Activated gamma-delta T cell treated with Interleukin-2 at 50 U/mL for 16 hours (primary cell): ENCODE measurements around the gene ZBTB20.

ENCODE experiments used
- DNase-seq: peaks from one replicate; pipeline ENCODE4 v3.0.0-alpha.2; 2020

The ZBTB20 gene

DNA sequence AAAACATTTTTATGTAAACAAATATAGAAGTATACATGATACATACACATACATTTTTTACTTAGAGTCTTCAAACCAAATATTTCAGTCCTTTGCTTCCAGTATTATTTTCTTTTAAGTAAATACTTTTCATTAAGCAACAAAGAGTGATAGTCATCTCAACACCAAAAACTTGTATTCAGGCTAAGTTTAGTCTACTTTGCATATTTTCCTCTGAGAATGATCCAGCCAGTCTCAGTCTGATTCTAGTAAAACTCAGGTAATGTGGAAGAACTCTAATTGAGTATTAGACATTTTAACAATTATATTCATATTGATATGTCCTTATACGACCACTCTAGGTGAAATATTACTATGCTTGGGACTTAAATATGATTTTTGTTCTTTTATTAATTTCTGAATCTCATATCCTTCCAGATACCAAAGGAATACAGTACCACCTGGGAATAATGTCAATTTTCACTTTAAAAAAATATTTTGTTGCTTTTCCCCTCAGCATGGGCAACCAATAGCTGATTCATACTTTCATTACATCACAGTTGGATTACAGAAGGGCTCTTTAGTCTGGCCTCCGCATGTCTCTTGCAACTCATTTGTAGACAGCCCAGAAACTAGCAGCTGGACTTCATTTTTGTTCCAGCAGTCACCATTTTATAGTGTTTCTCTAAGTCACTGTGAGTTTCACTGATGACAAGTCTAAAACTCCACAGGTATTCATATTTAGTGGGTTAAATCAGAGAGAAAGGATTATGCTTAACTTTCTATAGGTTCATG, 390.4 kb downstream of the ZBTB20 start:
- DNase-seq, result no peak

GRCh38 chr3:114746502-114746901, 400.6 kb downstream of the ZBTB20 start:
- no peak for DNase-seq

- DNase-seq, result no peak
Measured at GRCh38 chr3:114745322-114746240, 401.5 kb downstream of the ZBTB20 start.

- no peak for DNase-seq
Measured at GRCh38 chr3:114743746-114744485, 403.2 kb downstream of the ZBTB20 start.

DNA sequence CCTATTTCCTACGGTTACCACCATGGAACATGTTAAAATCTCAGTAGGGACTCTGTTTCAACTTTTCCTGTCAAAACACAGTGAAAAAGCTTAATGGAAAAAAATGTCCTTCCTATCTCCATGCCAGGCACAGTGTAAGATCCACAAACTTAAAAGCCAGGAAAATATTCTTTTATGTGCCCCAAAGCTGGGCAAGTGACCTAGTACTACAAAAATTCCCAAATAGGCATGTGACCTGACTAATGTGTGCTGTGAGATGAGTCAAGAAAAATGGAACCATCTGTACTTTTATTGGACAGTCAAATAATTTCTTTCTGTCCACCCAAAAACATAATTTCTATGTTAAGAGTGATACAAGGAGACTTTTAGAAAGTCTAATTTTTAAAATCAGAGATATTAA, 406.0 kb downstream of the ZBTB20 start:
- DNase-seq, result no peak

GRCh38 chr3:114739627-114740026, 407.5 kb downstream of the ZBTB20 start:
- no peak for DNase-seq

- DNase-seq, result no peak
Measured at GRCh38 chr3:114732353-114732752, 414.7 kb downstream of the ZBTB20 start.

GRCh38 chr3:114730397-114730796, 416.7 kb downstream of the ZBTB20 start:
- no peak for DNase-seq

DNA sequence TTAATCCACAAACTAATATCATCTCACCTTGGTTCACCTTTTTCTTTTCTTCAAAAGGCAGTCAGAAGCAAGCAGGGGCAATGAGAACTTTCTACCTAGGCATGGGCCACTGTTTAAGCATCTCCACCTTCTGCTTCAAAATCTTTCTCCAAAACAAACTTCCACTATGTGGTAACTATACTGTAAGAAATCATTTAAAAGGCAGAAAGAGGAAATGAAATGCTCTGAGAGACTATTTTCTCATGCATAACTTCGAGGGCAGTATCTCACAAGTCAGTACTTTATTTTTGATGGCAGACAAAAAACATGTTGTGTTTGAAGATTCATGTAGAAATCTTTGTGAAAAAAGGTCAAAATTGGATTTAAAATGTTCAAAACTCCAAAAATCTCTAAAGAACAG, 419.7 kb downstream of the ZBTB20 start:
- DNase-seq, result no peak

DNA sequence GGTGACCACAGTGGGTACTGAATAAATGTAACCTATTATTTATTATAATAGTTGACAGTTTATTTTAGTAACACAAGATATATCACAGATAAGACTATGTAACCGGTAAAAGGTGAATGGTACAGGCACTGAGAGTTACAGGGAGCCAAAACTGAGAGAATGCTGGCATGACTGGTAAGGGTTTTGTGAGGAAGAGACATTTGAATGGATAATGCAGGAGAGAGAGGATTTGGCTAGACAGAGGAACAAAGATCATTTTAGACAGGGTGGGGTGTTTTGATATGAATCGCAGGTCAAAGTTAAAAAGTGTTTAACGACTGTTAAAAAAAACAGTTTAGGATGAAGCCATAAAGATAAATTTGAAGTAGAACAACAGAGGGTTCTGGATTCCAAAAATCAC, 421.1 kb downstream of the ZBTB20 start:
- DNase-seq, result no peak

DNA sequence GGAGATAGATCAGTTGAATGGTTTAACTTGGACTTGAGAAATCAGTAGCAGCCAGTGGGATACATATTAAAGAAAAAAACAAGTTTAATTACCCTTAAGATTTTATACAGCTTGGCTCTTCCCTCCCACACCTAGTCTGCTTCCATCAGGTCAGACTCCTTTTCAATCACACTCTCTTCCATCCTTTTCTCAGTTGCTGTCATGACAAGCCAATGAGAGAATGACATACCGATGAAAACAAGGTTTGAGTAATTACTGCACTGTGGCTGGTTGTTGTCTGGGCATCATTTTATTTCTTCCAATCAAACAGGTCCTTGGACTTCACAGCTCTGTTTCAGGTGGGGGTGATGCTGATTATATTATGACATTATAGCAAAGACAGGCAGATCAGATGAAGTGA, 424.6 kb downstream of the ZBTB20 start:
- no peak for DNase-seq

DNA sequence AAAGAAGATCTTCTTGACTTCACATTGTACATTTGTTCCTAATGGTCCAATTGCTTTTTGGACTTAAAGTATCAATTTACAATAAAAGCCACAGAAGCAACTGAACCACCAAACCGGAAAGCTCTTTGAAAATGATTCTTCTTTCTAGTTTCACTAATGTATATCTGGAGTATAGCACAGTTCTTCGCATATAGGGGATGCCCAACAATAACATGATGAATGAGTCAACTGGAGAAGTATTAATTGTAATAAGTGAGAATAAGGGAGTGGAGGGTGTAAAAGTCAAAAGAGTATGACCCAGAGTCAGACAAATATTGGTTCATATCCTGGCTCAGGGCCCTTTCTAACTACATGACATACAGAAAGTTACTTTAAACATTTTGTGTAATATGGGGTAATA, 425.2 kb downstream of the ZBTB20 start:
- DNase-seq, result no peak

- DNase-seq, result no peak
Measured at GRCh38 chr3:114721209-114721608, 425.9 kb downstream of the ZBTB20 start.

DNA sequence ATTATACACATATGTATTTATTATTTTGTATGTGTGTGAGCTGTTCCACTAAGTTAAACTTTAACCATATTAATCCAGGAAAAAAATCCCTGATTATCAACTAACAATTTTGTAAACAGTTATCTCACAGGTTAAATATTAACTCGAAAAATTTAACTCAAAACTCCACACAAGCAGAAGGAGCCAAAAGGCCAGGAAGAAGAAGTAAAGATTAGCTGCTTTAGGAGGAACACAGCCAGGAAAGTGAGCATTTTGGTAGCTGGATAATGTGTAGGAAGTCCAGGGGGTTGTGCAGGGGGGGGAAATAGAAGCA, 428.2 kb downstream of the ZBTB20 start:
- DNase-seq, result no peak

DNA sequence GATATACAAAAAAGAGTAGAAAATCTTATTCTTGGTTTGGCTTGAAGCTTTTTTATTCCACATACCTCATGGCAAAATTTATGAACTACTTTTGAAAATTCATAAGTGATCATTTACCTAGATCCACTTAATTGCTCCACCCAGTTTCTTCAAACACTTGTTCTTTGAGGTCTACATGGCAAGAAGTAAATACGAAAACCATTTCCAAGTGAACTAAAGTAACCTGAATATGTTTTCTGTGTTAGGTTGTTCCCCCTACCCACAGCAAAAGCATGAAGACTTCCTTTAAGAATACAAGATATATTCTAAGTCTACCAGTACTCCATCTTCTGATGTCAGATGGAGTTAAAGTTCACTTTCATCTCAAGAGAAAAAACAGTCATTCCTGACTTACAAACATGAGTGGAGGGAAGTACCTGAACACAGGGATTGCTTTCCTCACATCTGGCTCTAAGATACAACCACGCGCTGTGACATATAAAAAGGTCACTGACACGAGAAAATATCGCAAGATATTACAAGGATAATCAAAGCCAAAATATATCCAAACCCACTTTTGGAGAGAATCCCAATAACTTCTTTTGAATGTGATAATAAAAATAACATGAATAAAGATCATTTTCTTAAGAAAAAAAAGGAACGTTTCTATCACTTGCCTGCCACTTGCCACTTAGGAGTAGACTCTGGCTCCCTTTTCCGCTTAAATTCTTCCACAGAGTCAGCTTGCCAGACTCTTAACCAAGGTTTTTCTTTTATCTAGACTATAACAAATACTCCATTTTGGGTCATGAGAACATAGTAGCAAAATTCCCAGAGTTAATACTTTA, 428.8 kb downstream of the ZBTB20 start:
- no peak for DNase-seq

- DNase-seq, result no peak
Measured at GRCh38 chr3:114716916-114717315, 430.2 kb downstream of the ZBTB20 start.

DNA sequence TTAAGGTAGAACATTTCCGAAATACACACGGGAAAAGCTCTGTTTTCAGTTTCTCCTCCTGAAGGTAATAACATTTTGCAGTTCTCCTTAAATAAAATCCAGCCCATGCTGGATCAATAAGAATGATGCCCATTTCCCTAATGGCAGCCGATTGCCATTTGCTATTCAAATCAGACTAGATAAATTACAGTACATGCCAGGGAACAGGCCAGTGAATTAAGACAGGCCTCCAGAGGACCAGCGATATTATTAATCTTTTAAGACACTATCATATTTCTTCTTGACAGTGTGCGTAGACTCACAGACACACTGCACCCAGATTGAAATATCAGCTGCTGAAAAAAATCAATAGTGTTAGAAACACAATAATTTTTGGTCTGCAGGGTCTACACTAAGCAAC, 431.0 kb downstream of the ZBTB20 start:
- DNase-seq, result no peak

DNA sequence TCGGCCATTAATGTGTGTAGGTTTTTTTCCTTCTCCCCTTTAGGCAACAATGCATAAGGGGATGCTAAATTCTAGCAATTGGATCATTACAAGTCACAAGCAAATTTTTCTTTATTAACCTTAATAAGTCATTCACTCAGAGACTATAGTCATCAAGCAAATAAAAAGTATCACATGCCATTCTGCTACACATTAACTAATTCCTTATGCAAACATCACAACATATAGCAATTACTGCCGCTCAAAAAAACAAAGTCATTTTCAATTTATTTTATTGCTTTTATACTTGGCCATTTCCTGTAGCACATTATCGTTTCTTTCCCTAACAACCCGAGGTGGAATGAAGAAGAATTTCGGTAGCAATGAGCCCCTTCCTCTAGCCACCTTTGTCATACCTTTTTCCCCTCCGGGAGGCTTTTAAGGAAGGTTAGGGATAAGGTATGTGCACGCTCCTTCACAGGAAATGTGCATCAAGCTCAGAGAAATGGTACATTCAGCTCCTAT, 432.1 kb downstream of the ZBTB20 start:
- no peak for DNase-seq

GRCh38 chr3:114714237-114714636, 432.9 kb downstream of the ZBTB20 start:
- DNase-seq, result no peak

- no peak for DNase-seq
Measured at GRCh38 chr3:114712728-114713492, 434.2 kb downstream of the ZBTB20 start.

DNA sequence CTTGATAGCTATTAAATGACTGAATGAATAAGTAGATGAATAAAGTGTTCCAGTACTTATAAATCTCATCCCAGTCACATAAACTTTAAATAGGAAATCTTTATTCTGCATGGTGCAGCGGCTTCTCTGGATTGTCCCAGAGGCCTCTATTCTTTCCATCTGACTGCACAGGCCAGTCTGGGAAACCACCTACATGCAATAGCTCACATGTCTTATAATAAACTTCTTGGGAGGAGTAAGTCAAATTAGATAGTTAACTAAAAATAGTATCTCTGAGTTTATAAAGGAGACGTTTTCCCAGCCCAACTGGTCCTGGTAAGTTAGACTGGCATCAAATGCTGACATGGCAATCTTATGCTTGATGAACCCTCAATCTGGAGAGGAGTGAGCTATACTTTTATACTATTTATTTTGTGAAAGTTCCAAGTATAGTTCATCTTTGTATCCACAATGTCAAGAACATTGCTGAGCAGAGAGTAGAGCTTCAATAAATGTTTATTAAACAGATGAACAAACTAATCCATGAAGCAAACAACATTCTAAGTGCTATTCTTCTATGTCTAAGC, 435.7 kb downstream of the ZBTB20 start:
- DNase-seq, result no peak
